Breast epithelium (tissue), 4 donors: Measurements from ENCODE around the gene MPP3. TPM values are rescaled to one million over a fixed set of nuclear protein-coding genes. Genes with fewer than 3 reads are reported as not detected.

Experiments used
- DNase-seq, 2 donors: peaks; one replicate each; pipeline ENCODE4 v3.0.0-alpha.2; 2019; ENCODE audit warnings: low spot score in 2 of 2
- H3K27ac ChIP-seq, 2 donors: fragments of 200-600 bp; sonication (generic) in 1 of 2; one replicate each; pipeline ENCODE4 v1.5.1; 2016 to 2019; ENCODE audit warnings: mild to moderate bottlenecking in 1 of 2
- H3K27me3 ChIP-seq, 2 donors: fragments of 200-600 bp; sonication (generic) in 1 of 2; one replicate each; pipeline versions ENCODE4 v1.5.1 to v1.6.0; 2017 to 2019; ENCODE audit warnings: control low read depth in 1 of 2, mild to moderate bottlenecking in 1 of 2
- H3K36me3 ChIP-seq: fragments of 200-600 bp; one replicate; pipeline ENCODE4 v1.5.1; 2019
- H3K4me1 ChIP-seq, 2 donors: fragments of 200-600 bp; sonication (generic); one replicate each; pipeline ENCODE4 v1.5.1; 2016 to 2019; ENCODE audit warnings: control low read depth in 1 of 2
- H3K4me3 ChIP-seq, 3 donors: fragments of 200-600 bp; sonication (generic); 1 replicate in 2 of 3; 2 replicates in 1 of 3; pipeline ENCODE4 v1.5.1; 2016 to 2019; ENCODE audit warnings: mild to moderate bottlenecking in 3 of 3, moderate library complexity in 2 of 3
- H3K9me3 ChIP-seq, 2 donors: fragments of 200-600 bp; sonication (generic) in 1 of 2; one replicate each; pipeline ENCODE4 v1.5.1; 2016 to 2019; ENCODE audit warnings: control low read depth in 1 of 2
- CTCF ChIP-seq, 3 donors: fragments of 450-650 bp; IDR thresholded peaks; one replicate each; pipeline ENCODE4 v1.5.1; 2016 to 2017; ENCODE audit warnings: antibody characterized with exemption in 3 of 3, mild to moderate bottlenecking in 3 of 3, moderate library complexity in 3 of 3
- POLR2A ChIP-seq: fragments of 450-650 bp; IDR thresholded peaks from one replicate; pipeline ENCODE4 v1.6.1; 2016; ENCODE audit warnings: antibody characterized with exemption, mild to moderate bottlenecking, moderate library complexity
- POLR2AphosphoS5 ChIP-seq, 3 donors: sonication (generic); formaldehyde crosslinking; IDR thresholded peaks; one replicate each; pipeline ENCODE4 v1.6.1; 2017; ENCODE audit warnings: antibody characterized with exemption in 3 of 3
- intact Hi-C: fragments of 100-400 bp; cut with DNase I; formaldehyde crosslinking; loops from one replicate; pipeline ENCODE4 v1.15.1; 2023; ENCODE audit warnings: low total_unique reads
- total RNA-seq, 3 donors: library from RNA; depleted of rRNA; stranded (reverse); fragments of >200 nt; gene quantifications; one replicate each; pipeline ENCODE4 v1.1.0, GENCODE V29; 2016

MPP3 gene
- total RNA-seq, 3 donors from 2014 or later, result 24.2 to 26.3 (median 26.2) TPM

DNA sequence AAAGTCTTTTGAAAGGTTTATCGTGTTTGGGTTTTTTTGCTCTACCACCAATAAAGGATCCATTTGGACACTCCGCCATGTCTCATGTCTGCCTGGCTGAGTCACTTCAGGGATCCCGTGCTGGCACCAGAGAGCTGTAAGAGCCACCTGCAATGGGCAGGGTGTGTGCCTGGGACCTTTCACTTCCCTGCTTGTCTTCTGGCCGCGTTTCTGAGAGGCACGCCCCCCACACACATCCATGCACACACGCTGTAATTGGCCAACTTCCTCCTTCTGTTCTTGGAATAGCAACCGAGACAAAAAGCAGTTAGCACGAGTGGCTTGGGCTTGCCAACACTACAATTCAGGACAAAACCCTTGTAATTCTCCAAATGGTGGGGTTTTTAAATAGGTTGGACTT is 64.6 kb downstream of the MPP3 start:
- Histone ChIP-seq H3K4me3 (no peak overlapping the region), H3K27ac (no peak overlapping the region), H3K36me3 (peaks cover 12% of the 10 kb centered on the region), H3K27me3 (no peaks in the 10 kb centered on the region), H3K4me1 (no peaks in the 10 kb centered on the region), H3K9me3 (no peaks in the 10 kb centered on the region)
- TF ChIP-seq POLR2A (no peak), POLR2AphosphoS5 (IDR thresholded peaks at IDR 0.05) (peak in 2 of 3 donors; percentile 38 to 42)
- intact Hi-C loops, result no loop called here
- DNase-seq, result peak in 1 of 2 donors; percentile 45

DNA sequence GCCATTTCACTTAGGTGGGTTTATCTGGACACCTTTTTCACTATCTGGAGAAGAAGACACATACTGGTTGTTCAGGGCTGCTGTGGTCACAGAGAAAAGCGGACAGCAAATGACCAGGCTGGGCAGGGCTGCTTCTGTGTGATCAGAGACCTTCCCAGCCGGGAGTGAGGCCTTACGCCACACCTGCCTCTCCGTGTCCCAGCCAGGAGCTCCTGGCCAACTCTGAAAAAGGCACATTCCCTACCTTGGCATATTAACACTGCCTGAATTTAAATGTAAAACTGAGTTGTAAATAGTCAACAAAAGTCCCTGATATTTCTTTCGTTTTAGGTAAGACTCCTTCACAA is 65.3 kb downstream of the MPP3 start:
- Histone ChIP-seq H3K4me1 (no peaks in the 10 kb centered on the region), H3K36me3 (peaks cover 9% of the 10 kb centered on the region), H3K27ac (no peak overlapping the region), H3K9me3 (no peaks in the 10 kb centered on the region), H3K27me3 (no peaks in the 10 kb centered on the region), H3K4me3 (no peak overlapping the region)
- TF ChIP-seq POLR2AphosphoS5 (IDR thresholded peaks at IDR 0.05) (no peak), POLR2A (no peak), CTCF (IDR thresholded peaks at IDR 0.05) (no peak)
- intact Hi-C loops, result no loop called here
- DNase-seq, result no peak

DNA sequence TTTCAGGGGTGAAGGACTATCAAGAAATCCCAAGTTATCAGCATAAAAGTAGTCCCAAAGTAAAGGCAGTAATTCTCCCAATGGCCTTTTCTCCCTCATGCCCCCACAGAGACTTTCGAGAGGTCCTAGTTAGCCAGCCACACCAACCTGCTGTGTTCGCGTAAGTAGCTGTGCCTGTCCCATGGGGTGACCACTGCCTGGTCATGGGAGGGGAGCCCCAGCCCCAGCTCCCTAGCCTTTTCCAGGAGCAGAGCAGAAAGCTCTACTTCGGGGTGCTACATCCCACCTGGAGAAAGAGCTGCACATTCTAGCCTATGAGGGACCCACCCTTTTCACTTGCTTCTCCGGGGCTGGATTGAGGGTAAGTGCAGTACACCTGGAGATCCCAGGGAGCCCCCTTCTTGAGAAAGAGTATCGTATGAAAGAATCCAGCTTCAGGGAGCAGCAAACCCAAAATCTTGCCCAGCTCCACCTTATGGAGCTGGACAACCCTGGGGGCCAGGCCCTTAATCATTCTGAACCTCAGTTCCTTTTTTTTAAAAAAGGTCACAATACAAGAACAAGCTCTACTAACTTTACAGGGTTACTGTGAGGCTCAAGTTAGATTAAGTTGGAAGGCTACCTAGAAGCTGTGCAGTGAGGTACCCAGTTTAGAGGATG is 65.8 kb downstream of the MPP3 start:
- DNase-seq, result no peak
- intact Hi-C loops, result no loop called here

GRCh38 chr17:43766413-43767052 is 66.4 kb downstream of the MPP3 start:
- no peaks in the 10 kb centered on the region for H3K27me3 ChIP-seq
- H3K9me3 ChIP-seq, result no peaks in the 10 kb centered on the region
- no peaks in the 10 kb centered on the region for H3K4me1 ChIP-seq
- H3K4me3 ChIP-seq, result no peak overlapping the region
- peaks cover 9% of the 10 kb centered on the region for H3K36me3 ChIP-seq
- TF ChIP-seq POLR2A (no peak), POLR2AphosphoS5 (IDR thresholded peaks at IDR 0.05) (no peak), CTCF (IDR thresholded peaks at IDR 0.05) (peak; percentile 53 to 62 (median 54))
- no peak overlapping the region for H3K27ac ChIP-seq
- DNase-seq, result peak in 1 of 2 donors; percentile 69
- intact Hi-C loops, result no loop called here

More for the DNA sequence above, 65.8 kb downstream of the MPP3 start:
- no peaks in the 10 kb centered on the region for H3K9me3 ChIP-seq
- no peak overlapping the region for H3K4me3 ChIP-seq
- H3K27ac ChIP-seq, result no peak overlapping the region
- H3K27me3 ChIP-seq, result no peaks in the 10 kb centered on the region
- TF ChIP-seq POLR2A (no peak), CTCF (IDR thresholded peaks at IDR 0.05) (no peak), POLR2AphosphoS5 (IDR thresholded peaks at IDR 0.05) (no peak)
- peaks cover 9% of the 10 kb centered on the region for H3K36me3 ChIP-seq
- no peaks in the 10 kb centered on the region for H3K4me1 ChIP-seq

DNA sequence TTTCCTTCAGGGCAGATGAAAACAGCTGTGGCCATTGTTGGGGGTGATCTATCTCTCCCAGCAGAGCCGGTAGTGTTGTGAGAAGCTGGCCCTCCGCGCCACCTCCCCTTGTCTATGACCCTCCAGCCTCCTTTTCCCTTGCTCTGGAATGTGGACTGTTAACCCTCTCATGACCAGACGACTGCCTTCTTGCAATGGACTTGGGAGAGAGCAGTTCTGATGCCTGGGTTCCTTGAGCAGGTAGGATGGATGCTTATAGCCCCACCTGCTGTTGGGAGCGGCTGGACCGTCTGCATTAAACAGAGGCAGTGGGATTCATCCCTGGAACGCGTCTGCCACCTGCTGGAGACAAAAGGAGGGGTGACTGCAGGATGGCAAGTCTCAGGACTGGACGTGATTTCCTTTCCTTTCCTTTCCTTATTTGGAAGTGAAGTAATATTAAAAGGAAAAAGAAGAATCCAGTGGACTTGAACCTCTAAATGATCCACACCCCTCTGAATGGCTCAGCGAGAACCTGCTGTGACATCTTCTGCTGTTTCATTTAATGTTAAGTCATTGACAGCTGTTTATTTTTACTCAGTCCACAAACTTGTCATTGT is 72.6 kb downstream of the MPP3 start:
- H3K36me3 ChIP-seq, result no peaks in the 10 kb centered on the region
- no peak overlapping the region for H3K27ac ChIP-seq
- no peaks in the 10 kb centered on the region for H3K9me3 ChIP-seq
- no peaks in the 10 kb centered on the region for H3K4me1 ChIP-seq
- TF ChIP-seq CTCF (IDR thresholded peaks at IDR 0.05) (peak; percentile 83 to 99 (median 99)), POLR2AphosphoS5 (IDR thresholded peaks at IDR 0.05) (peak in 2 of 3 donors; percentile 59 to 60), POLR2A (no peak)
- no peak overlapping the region for H3K4me3 ChIP-seq
- DNase-seq, result peak; percentile 92 to 93
- intact Hi-C loops, result no loop called here
- H3K27me3 ChIP-seq, result peaks cover 0 to 34% of the 10 kb centered on the region in 2 donors
